ENCODE data around the gene MALSU1.

- TF ChIP-seq POLR2A (IDR thresholded peaks at IDR 0.05) (no peak), POLR2AphosphoS5 (IDR thresholded peaks at IDR 0.05) (no peak)
- TF ChIP-seq, protein P1, sequence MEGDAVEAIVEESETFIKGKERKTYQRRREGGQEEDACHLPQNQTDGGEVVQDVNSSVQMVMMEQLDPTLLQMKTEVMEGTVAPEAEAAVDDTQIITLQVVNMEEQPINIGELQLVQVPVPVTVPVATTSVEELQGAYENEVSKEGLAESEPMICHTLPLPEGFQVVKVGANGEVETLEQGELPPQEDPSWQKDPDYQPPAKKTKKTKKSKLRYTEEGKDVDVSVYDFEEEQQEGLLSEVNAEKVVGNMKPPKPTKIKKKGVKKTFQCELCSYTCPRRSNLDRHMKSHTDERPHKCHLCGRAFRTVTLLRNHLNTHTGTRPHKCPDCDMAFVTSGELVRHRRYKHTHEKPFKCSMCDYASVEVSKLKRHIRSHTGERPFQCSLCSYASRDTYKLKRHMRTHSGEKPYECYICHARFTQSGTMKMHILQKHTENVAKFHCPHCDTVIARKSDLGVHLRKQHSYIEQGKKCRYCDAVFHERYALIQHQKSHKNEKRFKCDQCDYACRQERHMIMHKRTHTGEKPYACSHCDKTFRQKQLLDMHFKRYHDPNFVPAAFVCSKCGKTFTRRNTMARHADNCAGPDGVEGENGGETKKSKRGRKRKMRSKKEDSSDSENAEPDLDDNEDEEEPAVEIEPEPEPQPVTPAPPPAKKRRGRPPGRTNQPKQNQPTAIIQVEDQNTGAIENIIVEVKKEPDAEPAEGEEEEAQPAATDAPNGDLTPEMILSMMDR (IDR thresholded peaks at IDR 0.05): no peak
Observed at GRCh38 chr7:23347682-23348180, 48.6 kb downstream of the MALSU1 start.
